Measurements from ENCODE around the gene NKAP. TPM values are rescaled to one million over a fixed set of nuclear protein-coding genes. Genes with fewer than 3 reads are reported as not detected.

Gene NKAP
- total and polyA plus RNA-seq, 2 donors (not counting 1 experiment from before 2014, with no cell fraction given): 4.1 TPM

DNA sequence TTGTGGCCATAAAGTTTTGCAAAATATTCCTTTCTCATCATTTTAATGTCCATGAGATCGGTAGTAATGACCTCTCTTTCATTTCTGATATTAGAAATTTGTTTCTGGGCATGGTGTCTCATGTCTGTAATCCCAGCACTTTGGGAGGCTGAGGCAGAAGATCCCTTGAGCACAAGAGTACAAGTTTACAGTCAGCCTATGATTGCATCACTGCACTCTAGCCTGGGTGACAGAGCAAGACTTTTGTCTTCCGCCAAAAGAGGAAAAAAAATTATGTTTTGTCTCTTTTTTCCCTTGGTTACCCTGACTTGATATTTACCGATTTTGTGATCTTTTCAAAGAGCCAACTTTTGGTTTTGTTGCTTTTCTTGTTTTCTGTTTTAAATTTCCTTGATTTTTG, 10.8 kb upstream of the NKAP start:
- H3K4me1 ChIP-seq (ENCODE audit: control insufficient read depth, extremely low read depth, insufficient read depth, low read length): no peaks in the 10 kb centered on the region
- no peak overlapping the region for H3K9ac ChIP-seq (ENCODE audit: insufficient read depth, low read length)
- H3K4me3 ChIP-seq (replicated peaks in 1 of 4; ENCODE audit: control extremely low read depth in 1 of 4, insufficient read depth in 1 of 4, low read depth in 3 of 4, low read length in 4 of 4): no peak overlapping the region
- H4K20me1 ChIP-seq (ENCODE audit: control insufficient read depth, extremely low read depth, insufficient read depth, low read length): no peaks in the 10 kb centered on the region
- no peaks in the 10 kb centered on the region for H3K36me3 ChIP-seq (ENCODE audit: control insufficient read depth, insufficient read depth, low read length)
- TF ChIP-seq EZH2 (IDR thresholded peaks at IDR 0.05; ENCODE audit: low read length, missing control alignments): no peak
- TF ChIP-seq, protein P1, sequence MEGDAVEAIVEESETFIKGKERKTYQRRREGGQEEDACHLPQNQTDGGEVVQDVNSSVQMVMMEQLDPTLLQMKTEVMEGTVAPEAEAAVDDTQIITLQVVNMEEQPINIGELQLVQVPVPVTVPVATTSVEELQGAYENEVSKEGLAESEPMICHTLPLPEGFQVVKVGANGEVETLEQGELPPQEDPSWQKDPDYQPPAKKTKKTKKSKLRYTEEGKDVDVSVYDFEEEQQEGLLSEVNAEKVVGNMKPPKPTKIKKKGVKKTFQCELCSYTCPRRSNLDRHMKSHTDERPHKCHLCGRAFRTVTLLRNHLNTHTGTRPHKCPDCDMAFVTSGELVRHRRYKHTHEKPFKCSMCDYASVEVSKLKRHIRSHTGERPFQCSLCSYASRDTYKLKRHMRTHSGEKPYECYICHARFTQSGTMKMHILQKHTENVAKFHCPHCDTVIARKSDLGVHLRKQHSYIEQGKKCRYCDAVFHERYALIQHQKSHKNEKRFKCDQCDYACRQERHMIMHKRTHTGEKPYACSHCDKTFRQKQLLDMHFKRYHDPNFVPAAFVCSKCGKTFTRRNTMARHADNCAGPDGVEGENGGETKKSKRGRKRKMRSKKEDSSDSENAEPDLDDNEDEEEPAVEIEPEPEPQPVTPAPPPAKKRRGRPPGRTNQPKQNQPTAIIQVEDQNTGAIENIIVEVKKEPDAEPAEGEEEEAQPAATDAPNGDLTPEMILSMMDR (conservative IDR thresholded peaks at IDR 0.05 in 1 of 2, IDR thresholded peaks at IDR 0.05 in 1 of 2; ENCODE audit: low read depth in 1 of 2, low read length in 2 of 2): no peak
- DNase-seq (ENCODE audit: low read depth in 2 of 2): no peak
- no peak overlapping the region for H3K27ac ChIP-seq (ENCODE audit: insufficient read depth, low read length)
- H3K79me2 ChIP-seq (ENCODE audit: control insufficient read depth, insufficient read depth, low read length): no peaks in the 10 kb centered on the region
- no peak overlapping the region for H3K4me2 ChIP-seq (ENCODE audit: extremely low read depth, insufficient read depth, low read length)
- H3K27me3 ChIP-seq (ENCODE audit: control insufficient read depth, insufficient read depth, low read length): no peaks in the 10 kb centered on the region
- no peaks in the 10 kb centered on the region for H3K9me3 ChIP-seq (ENCODE audit: control insufficient read depth, insufficient read depth, low read depth, low read length)
- H2AFZ ChIP-seq (ENCODE audit: low read length): no peak overlapping the region

GRCh38 chrX:119948381-119948780, 4.8 kb upstream of the NKAP start:
- Histone ChIP-seq H3K27me3 (ENCODE audit: control insufficient read depth, insufficient read depth, low read length) (no peaks in the 10 kb centered on the region), H2AFZ (ENCODE audit: low read length) (no peak overlapping the region), H3K36me3 (ENCODE audit: control insufficient read depth, insufficient read depth, low read length) (no peaks in the 10 kb centered on the region), H3K9ac (ENCODE audit: insufficient read depth, low read length) (no peak overlapping the region), H3K4me1 (ENCODE audit: control insufficient read depth, extremely low read depth, insufficient read depth, low read length) (no peaks in the 10 kb centered on the region), H4K20me1 (ENCODE audit: control insufficient read depth, extremely low read depth, insufficient read depth, low read length) (no peaks in the 10 kb centered on the region), H3K27ac (ENCODE audit: insufficient read depth, low read length) (no peak overlapping the region), H3K79me2 (ENCODE audit: control insufficient read depth, insufficient read depth, low read length) (no peaks in the 10 kb centered on the region), H3K9me3 (ENCODE audit: control insufficient read depth, insufficient read depth, low read depth, low read length) (no peaks in the 10 kb centered on the region), H3K4me3 (replicated peaks in 1 of 4; ENCODE audit: control extremely low read depth in 1 of 4, insufficient read depth in 1 of 4, low read depth in 3 of 4, low read length in 4 of 4) (no peak overlapping the region), H3K4me2 (ENCODE audit: extremely low read depth, insufficient read depth, low read length) (no peak overlapping the region)
- no peak for TF ChIP-seq EZH2 (IDR thresholded peaks at IDR 0.05; ENCODE audit: low read length, missing control alignments)
- no peak for DNase-seq (ENCODE audit: low read depth in 2 of 2)

DNA sequence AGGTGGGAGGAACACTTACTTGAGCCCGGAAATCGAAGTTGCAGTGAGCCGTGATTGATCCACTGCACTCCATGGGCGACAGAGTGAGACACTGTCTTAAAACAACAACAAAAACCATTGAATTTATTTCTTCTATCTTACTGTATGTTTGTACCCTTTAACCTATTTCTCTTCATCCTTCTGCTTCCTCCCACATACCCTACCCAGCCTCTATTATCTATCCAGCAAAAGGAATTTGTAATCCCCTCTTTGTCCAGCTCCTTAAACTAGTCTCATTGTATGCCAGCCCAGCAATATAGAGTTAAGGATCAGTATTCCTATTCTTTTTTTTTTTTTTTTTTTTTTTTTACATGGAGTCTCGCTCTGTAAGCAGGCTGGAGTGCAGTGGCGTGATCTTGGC, 1.9 kb upstream of the NKAP start:
- DNase-seq (ENCODE audit: low read depth in 2 of 2): no peak
- Histone ChIP-seq H3K36me3 (ENCODE audit: control insufficient read depth, insufficient read depth, low read length) (no peaks in the 10 kb centered on the region), H3K4me1 (ENCODE audit: control insufficient read depth, extremely low read depth, insufficient read depth, low read length) (no peaks in the 10 kb centered on the region), H3K79me2 (ENCODE audit: control insufficient read depth, insufficient read depth, low read length) (peaks cover 2% of the 10 kb centered on the region), H3K4me2 (ENCODE audit: extremely low read depth, insufficient read depth, low read length) (no peak overlapping the region), H3K9me3 (ENCODE audit: control insufficient read depth, insufficient read depth, low read depth, low read length) (no peaks in the 10 kb centered on the region), H4K20me1 (ENCODE audit: control insufficient read depth, extremely low read depth, insufficient read depth, low read length) (no peaks in the 10 kb centered on the region), H3K4me3 (replicated peaks in 1 of 4; ENCODE audit: control extremely low read depth in 1 of 4, insufficient read depth in 1 of 4, low read depth in 3 of 4, low read length in 4 of 4) (no peak overlapping the region), H3K27ac (ENCODE audit: insufficient read depth, low read length) (no peak overlapping the region), H3K27me3 (ENCODE audit: control insufficient read depth, insufficient read depth, low read length) (no peaks in the 10 kb centered on the region), H3K9ac (ENCODE audit: insufficient read depth, low read length) (no peak overlapping the region), H2AFZ (ENCODE audit: low read length) (no peak overlapping the region)
- TF ChIP-seq, protein P1 (conservative IDR thresholded peaks at IDR 0.05 in 1 of 2, IDR thresholded peaks at IDR 0.05 in 1 of 2; ENCODE audit: low read depth in 1 of 2, low read length in 2 of 2): no peak
- TF ChIP-seq EZH2 (IDR thresholded peaks at IDR 0.05; ENCODE audit: low read length, missing control alignments): no peak
